Measurements from ENCODE around the gene BRINP1. TPM values are rescaled to one million over a fixed set of nuclear protein-coding genes. Genes with fewer than 3 reads are reported as not detected.

BRINP1 gene
- total RNA-seq, 1 experiment from 2014 or later: 14.0 TPM

- H3K9me3 ChIP-seq (ENCODE audit: control insufficient read depth, low read depth, low read length): no peaks in the 10 kb centered on the region
- H4K5ac ChIP-seq (ENCODE audit: insufficient read length, low read depth, low read length): no peak overlapping the region
- no peak overlapping the region for H2BK5ac ChIP-seq (ENCODE audit: insufficient read length, low read length)
- H3K56ac ChIP-seq (ENCODE audit: insufficient read length, low read depth, low read length): no peak overlapping the region
- no CpG with 5 or more reads among the region's 1 CpG for WGBS (ENCODE audit: extremely low coverage, insufficient read length, low lambda C conversion rate)
- no peaks in the 10 kb centered on the region for H4K20me1 ChIP-seq (ENCODE audit: control insufficient read depth, insufficient read depth, insufficient read length)
- no peaks in the 10 kb centered on the region for H3K79me2 ChIP-seq (ENCODE audit: insufficient read depth, low read length)
- no peak overlapping the region for H2BK20ac ChIP-seq (ENCODE audit: low read depth, low read length, poor library complexity, severe bottlenecking)
- H3K9ac ChIP-seq (ENCODE audit: extremely low read depth, insufficient read length, low read length): no peak overlapping the region
- H2BK120ac ChIP-seq (ENCODE audit: low read depth, low read length, poor library complexity, severe bottlenecking): no peak overlapping the region
- H3K18ac ChIP-seq (ENCODE audit: insufficient read length, low read depth, low read length): no peak overlapping the region
- H3K79me1 ChIP-seq (ENCODE audit: insufficient read depth, low read depth, low read length, poor library complexity, severe bottlenecking): no peaks in the 10 kb centered on the region
- H4K8ac ChIP-seq (replicated peaks; ENCODE audit: insufficient read length, low read depth, low read length): no peak overlapping the region
- no peak overlapping the region for H2BK12ac ChIP-seq (ENCODE audit: insufficient read length, low read depth, low read length)
- H3K27ac ChIP-seq (ENCODE audit: insufficient read length, low read depth, low read length): no peak overlapping the region
- no peak overlapping the region for H3K4me3 Mint-ChIP-seq
- H3K4me1 ChIP-seq (ENCODE audit: insufficient read depth, low read length): peaks cover 2% of the 10 kb centered on the region
- no peak overlapping the region for H3T11ph ChIP-seq (ENCODE audit: low read length)
- no peak overlapping the region for H3K14ac ChIP-seq (ENCODE audit: insufficient read depth, low read length)
- H3K4ac ChIP-seq (ENCODE audit: low read depth, low read length): no peak overlapping the region
- peaks cover 14 to 16% (median 15%) of the 10 kb centered on the region in 3 experiments for H3K36me3 Mint-ChIP-seq (ENCODE audit: insufficient read depth in 1 of 3, low read depth in 3 of 3)
- H3K27me3 Mint-ChIP-seq (ENCODE audit: low read depth): no peaks in the 10 kb centered on the region
- H3K23me2 ChIP-seq (ENCODE audit: insufficient read length, low read depth, low read length, poor library complexity, severe bottlenecking): no peaks in the 10 kb centered on the region
- no peak overlapping the region for H2BK15ac ChIP-seq (ENCODE audit: low read depth, low read length)
- no peak overlapping the region for H2AK5ac ChIP-seq (ENCODE audit: insufficient read length, low read length)
- no peaks in the 10 kb centered on the region for H3K27me3 ChIP-seq (ENCODE audit: insufficient read depth, low read length)
- H4K91ac ChIP-seq (ENCODE audit: insufficient read length, low read depth, low read length): no peak overlapping the region
- no peak for TF ChIP-seq CTCF (conservative IDR thresholded peaks at IDR 0.05)
- H3K4me2 ChIP-seq (ENCODE audit: insufficient read depth, insufficient read length, low read length): no peak overlapping the region
- H3K23ac ChIP-seq (ENCODE audit: insufficient read length, low read depth, low read length): no peak overlapping the region
- peaks cover 9% of the 10 kb centered on the region in 2 experiments; a peak in 3 of 4 replicates for H3K4me1 Mint-ChIP-seq
- H3K27ac Mint-ChIP-seq: no peak overlapping the region
- DNase-seq: no peak
- no peak overlapping the region for H2AFZ ChIP-seq (ENCODE audit: low read length)
- H3K9me3 Mint-ChIP-seq: no peaks in the 10 kb centered on the region
Observed at GRCh38 chr9:119165131-119165530, 204.1 kb downstream of the BRINP1 start.

All from H9 (cell line).